GM21515 (cell line): Measurements from ENCODE around the gene NONO.
"Not testable (repeated sequence)": the region's sequence is repeated elsewhere in the genome, so short reads cannot be mapped to it uniquely, and the experiment has no call there.

Experiments
- ATAC-seq: cut with Tn5 transposase; IDR thresholded peaks from one replicate; pipeline ENCODE4 v1.9.1; 2021; ENCODE audit not compliant: unreplicated experiment

The NONO gene

GRCh38 chrX:71285929-71286328, 2.5 kb downstream of the NONO start:
- ATAC-seq: no peak

- ATAC-seq: no peak
Measured at GRCh38 chrX:71291381-71291780, 7.9 kb downstream of the NONO start.

GRCh38 chrX:71292669-71293365, 9.4 kb downstream of the NONO start:
- ATAC-seq: no peak

- no peak for ATAC-seq
Measured at GRCh38 chrX:71296806-71297205, 13.4 kb downstream of the NONO start.

GRCh38 chrX:71298119-71298518, 14.7 kb downstream of the NONO start:
- no peak for ATAC-seq

- ATAC-seq: not testable (repeated sequence)
Measured at GRCh38 chrX:71300064-71300463, 16.6 kb downstream of the NONO start.

- not testable (repeated sequence) for ATAC-seq
Measured at GRCh38 chrX:71300495-71300894, 17.1 kb downstream of the NONO start.

- ATAC-seq: no peak
Measured at GRCh38 chrX:71301195-71301924, 17.9 kb downstream of the NONO start, which contains the start of gene ITGB1BP2. Gene ITGB1BP2 (plus strand): TSS chrX:71301750. CDS start chrX:71301807, 57 bp downstream.

GRCh38 chrX:71302461-71303213, 19.2 kb downstream of the NONO start:
- ATAC-seq: no peak

GRCh38 chrX:71304561-71304960, 21.1 kb downstream of the NONO start:
- ATAC-seq: no peak

GRCh38 chrX:71315917-71316316, 32.5 kb downstream of the NONO start:
- no peak for ATAC-seq

- not testable (repeated sequence) for ATAC-seq
Measured at GRCh38 chrX:71316959-71317358, 33.5 kb downstream of the NONO start.

GRCh38 chrX:71320126-71320525, 36.7 kb downstream of the NONO start:
- ATAC-seq: no peak

- no peak for ATAC-seq
Measured at GRCh38 chrX:71321731-71322130, 38.3 kb downstream of the NONO start.

- ATAC-seq: not testable (repeated sequence)
Measured at GRCh38 chrX:71324452-71324851, 41.0 kb downstream of the NONO start.

GRCh38 chrX:71326394-71326793, 43.0 kb downstream of the NONO start:
- ATAC-seq: no peak

GRCh38 chrX:71349151-71349665, 65.8 kb downstream of the NONO start:
- ATAC-seq: not testable (repeated sequence)

GRCh38 chrX:71349867-71350266, 66.4 kb downstream of the NONO start:
- not testable (repeated sequence) for ATAC-seq
